Lower lobe of right lung (tissue), 2 donors: Measurements from ENCODE around the gene NTSR1. TPM values are rescaled to one million over a fixed set of nuclear protein-coding genes. Genes with fewer than 3 reads are reported as not detected.
A peak's percentile ranks its signal among the peaks of the same experiment; 100 is the strongest.

Experiments
- ATAC-seq, 2 donors: fragments of 200-7000 bp; cut with Tn5 transposase; one replicate each; pipeline ENCODE4 v1.9.1; 2020 to 2022; ENCODE audit warnings: mild to moderate bottlenecking in 2 of 2, moderate library complexity in 2 of 2
- DNase-seq: peaks from one replicate; pipeline ENCODE4 v3.0.0-alpha.2; 2020
- H3K27ac ChIP-seq: fragments of 200-600 bp; one replicate; pipeline ENCODE4 v1.8.0; 2022
- H3K27me3 ChIP-seq: fragments of 200-600 bp; one replicate; pipeline ENCODE4 v1.8.0; 2022; ENCODE audit warnings: low read depth
- H3K36me3 ChIP-seq: fragments of 200-600 bp; one replicate; pipeline ENCODE4 v1.8.0; 2022; ENCODE audit warnings: mild to moderate bottlenecking
- H3K4me1 ChIP-seq: fragments of 200-600 bp; one replicate; pipeline ENCODE4 v1.8.0; 2022
- H3K4me3 ChIP-seq: fragments of 200-600 bp; one replicate; pipeline ENCODE4 v1.8.0; 2022; ENCODE audit warnings: mild to moderate bottlenecking
- H3K9me3 ChIP-seq: fragments of 200-600 bp; one replicate; pipeline ENCODE4 v1.8.0; 2022
- intact Hi-C: fragments of 100-400 bp; cut with DNase I; formaldehyde crosslinking; loops from one replicate; pipeline ENCODE4 v1.11.0; 2022
- total RNA-seq: library from RNA; stranded (reverse); fragmentation: NEBNext Ultra II Directional; extraction: Animal tissue kit (Norgen Biotek cat#: 25700); gene quantifications from one replicate; pipeline ENCODE4 v1.2.1, GENCODE V29; 2021
- TF ChIP-seq, protein P1 (sequence below): fragments of 200-600 bp; IDR thresholded peaks from one replicate; pipeline ENCODE4 v1.8.0; 2022; ENCODE audit warnings: antibody characterized with exemption, mild to moderate bottlenecking
- donor health status: DM: no; HTN: yes; CAD: no; lungs with severe emphysema.

Gene NTSR1
- total RNA-seq, 1 donor from 2014 or later: not detected

- Histone ChIP-seq H3K4me1 (peaks cover 18% of the 10 kb centered on the region), H3K4me3 (no peak overlapping the region), H3K36me3 (peaks cover 4% of the 10 kb centered on the region), H3K9me3 (no peaks in the 10 kb centered on the region), H3K27me3 (peaks cover 26% of the 10 kb centered on the region), H3K27ac (no peak overlapping the region)
- no peak for ATAC-seq
- intact Hi-C loops: no loop called here
- TF ChIP-seq, protein P1, sequence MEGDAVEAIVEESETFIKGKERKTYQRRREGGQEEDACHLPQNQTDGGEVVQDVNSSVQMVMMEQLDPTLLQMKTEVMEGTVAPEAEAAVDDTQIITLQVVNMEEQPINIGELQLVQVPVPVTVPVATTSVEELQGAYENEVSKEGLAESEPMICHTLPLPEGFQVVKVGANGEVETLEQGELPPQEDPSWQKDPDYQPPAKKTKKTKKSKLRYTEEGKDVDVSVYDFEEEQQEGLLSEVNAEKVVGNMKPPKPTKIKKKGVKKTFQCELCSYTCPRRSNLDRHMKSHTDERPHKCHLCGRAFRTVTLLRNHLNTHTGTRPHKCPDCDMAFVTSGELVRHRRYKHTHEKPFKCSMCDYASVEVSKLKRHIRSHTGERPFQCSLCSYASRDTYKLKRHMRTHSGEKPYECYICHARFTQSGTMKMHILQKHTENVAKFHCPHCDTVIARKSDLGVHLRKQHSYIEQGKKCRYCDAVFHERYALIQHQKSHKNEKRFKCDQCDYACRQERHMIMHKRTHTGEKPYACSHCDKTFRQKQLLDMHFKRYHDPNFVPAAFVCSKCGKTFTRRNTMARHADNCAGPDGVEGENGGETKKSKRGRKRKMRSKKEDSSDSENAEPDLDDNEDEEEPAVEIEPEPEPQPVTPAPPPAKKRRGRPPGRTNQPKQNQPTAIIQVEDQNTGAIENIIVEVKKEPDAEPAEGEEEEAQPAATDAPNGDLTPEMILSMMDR: no peak
- DNase-seq: no peak
These were observed 39.4 kb upstream of the NTSR1 start for GRCh38 chr20:62669249-62669648.

- ATAC-seq: no peak
- Histone ChIP-seq H3K4me3 (no peak overlapping the region), H3K36me3 (peaks cover 1% of the 10 kb centered on the region), H3K4me1 (peaks cover 18% of the 10 kb centered on the region), H3K27ac (no peak overlapping the region), H3K9me3 (no peaks in the 10 kb centered on the region), H3K27me3 (peaks cover 28% of the 10 kb centered on the region)
- DNase-seq: no peak
- TF ChIP-seq, protein P1: no peak
- intact Hi-C loops: no loop called here
These were observed 38.5 kb upstream of the NTSR1 start for GRCh38 chr20:62670156-62670555.

DNA sequence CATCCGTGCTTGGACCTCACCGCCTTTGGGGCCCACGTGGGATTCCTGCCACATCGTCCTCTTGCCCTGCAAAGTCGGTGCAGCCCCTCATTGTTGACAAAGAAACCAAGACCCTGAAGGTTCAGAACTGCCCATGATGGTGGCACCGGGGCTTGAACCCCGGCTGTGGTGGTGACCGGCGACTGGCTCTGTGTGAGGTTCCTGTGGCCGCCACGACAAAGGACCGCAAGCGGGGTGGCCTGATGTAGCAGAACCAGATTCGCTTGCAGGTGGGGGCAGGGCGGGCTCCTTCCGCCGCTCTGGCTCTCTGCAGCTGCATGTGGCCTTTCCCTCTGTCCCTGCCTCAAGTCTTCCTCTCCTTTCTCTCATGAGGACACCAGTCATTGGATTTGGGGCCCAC lies 37.6 kb upstream of the NTSR1 start:
- Histone ChIP-seq H3K4me1 (peaks cover 18% of the 10 kb centered on the region), H3K36me3 (no peaks in the 10 kb centered on the region), H3K27ac (no peak overlapping the region), H3K9me3 (no peaks in the 10 kb centered on the region), H3K4me3 (no peak overlapping the region), H3K27me3 (peaks cover 34% of the 10 kb centered on the region)
- intact Hi-C loops: no loop called here
- TF ChIP-seq, protein P1: no peak
- no peak for ATAC-seq
- DNase-seq: no peak

- Histone ChIP-seq H3K27me3 (peaks cover 27% of the 10 kb centered on the region), H3K4me3 (no peak overlapping the region), H3K27ac (no peak overlapping the region), H3K9me3 (no peaks in the 10 kb centered on the region), H3K36me3 (no peaks in the 10 kb centered on the region), H3K4me1 (peaks cover 11% of the 10 kb centered on the region)
- DNase-seq: no peak
- intact Hi-C loops: no loop called here
- no peak for ATAC-seq
- TF ChIP-seq, protein P1: no peak
These were observed 36.9 kb upstream of the NTSR1 start for GRCh38 chr20:62671765-62672164.

DNA sequence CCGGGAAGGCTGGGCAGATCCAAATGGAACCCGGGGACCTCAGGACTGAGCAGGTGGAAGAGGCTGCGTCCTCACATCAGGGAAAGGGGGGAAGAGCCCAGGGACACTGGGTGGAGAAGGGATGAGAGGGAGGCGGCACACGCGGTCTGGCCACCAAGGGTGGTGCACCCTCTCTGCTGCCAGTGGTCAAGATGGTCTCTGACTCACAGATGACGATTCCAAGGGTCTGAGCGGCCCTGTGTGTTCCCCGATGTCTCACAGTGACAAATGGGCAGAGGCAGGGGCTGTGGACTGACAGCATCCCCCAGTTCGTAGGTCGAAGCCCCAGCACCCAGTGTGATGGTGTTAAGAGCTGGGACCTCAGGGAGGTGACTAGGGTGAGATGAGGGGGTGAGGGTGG lies 34.3 kb upstream of the NTSR1 start:
- intact Hi-C loops: no loop called here
- ATAC-seq (peak in 1 of 2 donors; percentile 4), DNase-seq (no peak)
- Histone ChIP-seq H3K4me1 (no peaks in the 10 kb centered on the region), H3K27me3 (peaks cover 17% of the 10 kb centered on the region), H3K27ac (no peak overlapping the region), H3K36me3 (no peaks in the 10 kb centered on the region), H3K9me3 (no peaks in the 10 kb centered on the region), H3K4me3 (no peak overlapping the region)
- TF ChIP-seq, protein P1: no peak
